IPS-15b (cell line): Measurements from ENCODE around the gene LDLR.
"Not testable (repeated sequence)": the region's sequence is repeated elsewhere in the genome, so short reads cannot be mapped to it uniquely, and the experiment has no call there.

Source experiments
- H3K27me3 ChIP-seq: one replicate; pipeline ENCODE4 v1.6.1; 2013; ENCODE audit warnings: low read length; ENCODE audit not compliant: control insufficient read depth, insufficient read depth
- H3K36me3 ChIP-seq: one replicate; pipeline ENCODE4 v1.6.1; 2013; ENCODE audit warnings: low read length; ENCODE audit not compliant: control insufficient read depth, insufficient read depth
- H3K4me1 ChIP-seq: one replicate; pipeline ENCODE4 v1.6.1; 2013; ENCODE audit warnings: mild to moderate bottlenecking, low read length; ENCODE audit not compliant: control insufficient read depth, insufficient read depth
- H3K4me3 ChIP-seq: one replicate; pipeline ENCODE4 v1.5.1; 2013; ENCODE audit warnings: low read depth, low read length
- H3K9ac ChIP-seq: one replicate; pipeline ENCODE4 v1.6.1; 2013; ENCODE audit warnings: low read depth, mild to moderate bottlenecking, low read length
- H3K9me3 ChIP-seq: one replicate; pipeline ENCODE4 v1.6.1; 2013; ENCODE audit warnings: mild to moderate bottlenecking, low read length; ENCODE audit not compliant: control insufficient read depth, insufficient read depth

Gene LDLR

DNA sequence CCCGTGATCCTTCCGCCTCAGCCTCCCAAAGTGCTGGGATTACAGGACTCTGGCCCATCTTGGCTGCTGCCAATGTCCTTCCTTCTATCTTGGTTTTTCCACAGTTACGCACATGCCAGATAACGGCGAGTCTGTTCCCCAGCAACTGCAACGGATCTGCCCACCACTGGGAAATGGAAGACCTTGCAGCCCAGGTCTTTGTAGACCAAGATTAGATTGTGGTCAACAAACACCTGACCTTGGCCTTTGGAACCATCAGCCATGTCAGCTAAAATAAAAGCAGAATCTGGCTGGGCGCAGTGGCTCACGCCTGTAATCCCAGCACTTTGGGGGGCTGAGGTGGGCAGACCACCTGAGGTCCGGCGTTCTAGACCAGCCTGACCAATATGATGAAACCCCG, 10.4 kb upstream of the LDLR start:
- H3K27me3 ChIP-seq = no peaks in the 10 kb centered on the region
- no peaks in the 10 kb centered on the region for H3K4me1 ChIP-seq
- H3K36me3 ChIP-seq = no peaks in the 10 kb centered on the region
- H3K9ac ChIP-seq = no peak overlapping the region
- no peak overlapping the region for H3K4me3 ChIP-seq
- H3K9me3 ChIP-seq = no peaks in the 10 kb centered on the region

GRCh38 chr19:11079999-11080398, 9.3 kb upstream of the LDLR start:
- Histone ChIP-seq H3K4me3 (no peak overlapping the region), H3K4me1 (no peaks in the 10 kb centered on the region), H3K36me3 (no peaks in the 10 kb centered on the region), H3K9ac (no peak overlapping the region), H3K9me3 (no peaks in the 10 kb centered on the region), H3K27me3 (no peaks in the 10 kb centered on the region)

- Histone ChIP-seq H3K36me3 (peaks cover 5% of the 10 kb centered on the region), H3K4me3 (peak overlapping the region; percentile 84), H3K9ac (no peak overlapping the region), H3K9me3 (no peaks in the 10 kb centered on the region), H3K27me3 (no peaks in the 10 kb centered on the region), H3K4me1 (peaks cover 11% of the 10 kb centered on the region)
Observed at GRCh38 chr19:11087870-11088505, 1.3 kb upstream of the LDLR start.

GRCh38 chr19:11088506-11089253, 583 bp upstream of the LDLR start:
- Histone ChIP-seq H3K27me3 (no peaks in the 10 kb centered on the region), H3K36me3 (peaks cover 9% of the 10 kb centered on the region), H3K4me3 (peak overlapping the region; percentile 84), H3K9ac (peak overlapping the region; percentile 66), H3K4me1 (peaks cover 11% of the 10 kb centered on the region), H3K9me3 (no peaks in the 10 kb centered on the region)

DNA sequence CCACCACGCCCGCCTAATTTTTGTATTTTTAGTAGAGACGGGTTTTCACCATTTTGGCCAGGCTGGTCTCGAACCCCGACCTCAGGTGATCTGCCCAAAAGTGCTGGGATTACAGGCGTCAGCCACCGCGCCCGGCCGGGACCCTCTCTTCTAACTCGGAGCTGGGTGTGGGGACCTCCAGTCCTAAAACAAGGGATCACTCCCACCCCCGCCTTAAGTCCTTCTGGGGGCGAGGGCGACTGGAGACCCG, 676 bp downstream of the LDLR start:
- not testable (repeated sequence) for H3K27me3 ChIP-seq, H3K9me3 ChIP-seq
- peaks cover 10% of the 10 kb centered on the region for H3K36me3 ChIP-seq
- H3K4me1 ChIP-seq = peaks cover 14% of the 10 kb centered on the region
- peak overlapping the region; percentile 84 for H3K4me3 ChIP-seq
- H3K9ac ChIP-seq = peak overlapping the region; percentile 88

DNA sequence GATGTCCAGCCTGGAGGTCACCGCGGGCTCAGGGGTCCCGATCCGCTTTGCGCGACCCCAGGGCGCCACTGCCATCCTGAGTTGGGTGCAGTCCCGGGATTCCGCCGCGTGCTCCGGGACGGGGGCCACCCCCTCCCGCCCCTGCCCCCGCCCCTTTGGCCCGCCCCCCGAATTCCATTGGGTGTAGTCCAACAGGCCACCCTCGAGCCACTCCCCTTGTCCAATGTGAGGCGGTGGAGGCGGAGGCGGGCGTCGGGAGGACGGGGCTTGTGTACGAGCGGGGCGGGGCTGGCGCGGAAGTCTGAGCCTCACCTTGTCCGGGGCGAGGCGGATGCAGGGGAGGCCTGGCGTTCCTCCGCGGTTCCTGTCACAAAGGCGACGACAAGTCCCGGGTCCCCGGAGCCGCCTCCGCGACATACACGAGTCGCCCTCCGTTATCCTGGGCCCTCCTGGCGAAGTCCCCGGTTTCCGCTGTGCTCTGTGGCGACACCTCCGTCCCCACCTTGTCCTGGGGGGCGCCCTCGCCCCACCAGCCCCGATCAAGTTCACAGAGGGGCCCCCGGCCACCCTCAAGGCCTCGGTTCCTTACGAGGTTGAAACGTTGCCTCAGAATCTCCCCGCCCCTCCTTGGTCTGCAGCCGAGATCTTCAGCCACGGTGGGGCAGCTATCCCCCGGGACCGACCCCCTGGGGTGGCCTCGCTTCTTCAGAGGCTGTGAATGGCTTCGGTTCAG, 1.2 kb downstream of the LDLR start:
- H3K27me3 ChIP-seq = no peaks in the 10 kb centered on the region
- H3K36me3 ChIP-seq = peaks cover 11% of the 10 kb centered on the region
- H3K4me3 ChIP-seq = peak overlapping the region; percentile 93
- peaks cover 14% of the 10 kb centered on the region for H3K4me1 ChIP-seq
- H3K9ac ChIP-seq = peak overlapping the region; percentile 88
- no peaks in the 10 kb centered on the region for H3K9me3 ChIP-seq

GRCh38 chr19:11090997-11091702, 1.9 kb downstream of the LDLR start:
- Histone ChIP-seq H3K36me3 (peaks cover 19% of the 10 kb centered on the region), H3K4me1 (peaks cover 14% of the 10 kb centered on the region), H3K4me3 (peak overlapping the region; percentile 93), H3K9me3 (no peaks in the 10 kb centered on the region), H3K27me3 (no peaks in the 10 kb centered on the region), H3K9ac (peak overlapping the region; percentile 88)

DNA sequence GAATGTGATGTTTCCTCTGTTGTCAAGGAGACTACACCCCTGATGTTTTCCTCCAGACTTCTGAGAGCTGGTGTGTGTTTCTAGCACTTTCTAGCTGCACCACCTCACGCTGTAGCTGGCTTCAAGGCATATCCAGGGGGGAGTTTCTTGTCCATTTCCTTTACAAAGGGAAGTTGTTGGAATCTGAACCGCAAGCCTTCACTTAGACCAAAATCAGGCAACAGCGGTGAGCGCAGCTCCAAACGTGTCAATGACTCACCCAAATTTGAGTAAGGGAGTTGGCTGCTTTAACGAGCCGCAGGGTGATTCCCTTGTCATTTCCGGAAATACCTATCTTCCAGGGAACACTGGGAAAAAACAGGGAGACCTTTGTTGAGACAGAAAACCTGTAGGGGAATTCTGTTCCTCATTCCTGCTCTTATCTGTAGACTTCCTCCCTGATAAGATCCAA, 2.5 kb downstream of the LDLR start:
- Histone ChIP-seq H3K9me3 (no peaks in the 10 kb centered on the region), H3K36me3 (peaks cover 19% of the 10 kb centered on the region), H3K9ac (no peak overlapping the region), H3K27me3 (no peaks in the 10 kb centered on the region), H3K4me3 (peak overlapping the region; percentile 93), H3K4me1 (peaks cover 14% of the 10 kb centered on the region)

DNA sequence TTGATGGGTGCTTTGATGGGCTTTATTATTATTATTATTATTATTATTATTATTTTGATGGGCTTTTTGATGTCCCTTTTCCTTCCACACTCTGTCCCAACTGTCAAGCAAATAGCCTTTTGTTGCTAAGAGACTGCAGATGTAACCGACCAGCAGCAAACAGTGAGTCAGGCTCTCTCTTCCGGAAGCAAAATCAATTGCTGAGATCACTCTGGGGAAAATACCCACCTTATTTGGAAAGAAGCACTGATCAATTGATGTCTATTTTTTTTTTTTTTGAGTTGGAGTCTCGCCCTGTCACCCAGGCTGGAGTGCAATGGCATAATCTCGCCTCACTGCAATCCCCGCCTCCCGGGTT, 2.9 kb downstream of the LDLR start:
- Histone ChIP-seq H3K9me3 (no peaks in the 10 kb centered on the region), H3K36me3 (peaks cover 19% of the 10 kb centered on the region), H3K9ac (no peak overlapping the region), H3K27me3 (no peaks in the 10 kb centered on the region), H3K4me3 (no peak overlapping the region), H3K4me1 (peaks cover 14% of the 10 kb centered on the region)

DNA sequence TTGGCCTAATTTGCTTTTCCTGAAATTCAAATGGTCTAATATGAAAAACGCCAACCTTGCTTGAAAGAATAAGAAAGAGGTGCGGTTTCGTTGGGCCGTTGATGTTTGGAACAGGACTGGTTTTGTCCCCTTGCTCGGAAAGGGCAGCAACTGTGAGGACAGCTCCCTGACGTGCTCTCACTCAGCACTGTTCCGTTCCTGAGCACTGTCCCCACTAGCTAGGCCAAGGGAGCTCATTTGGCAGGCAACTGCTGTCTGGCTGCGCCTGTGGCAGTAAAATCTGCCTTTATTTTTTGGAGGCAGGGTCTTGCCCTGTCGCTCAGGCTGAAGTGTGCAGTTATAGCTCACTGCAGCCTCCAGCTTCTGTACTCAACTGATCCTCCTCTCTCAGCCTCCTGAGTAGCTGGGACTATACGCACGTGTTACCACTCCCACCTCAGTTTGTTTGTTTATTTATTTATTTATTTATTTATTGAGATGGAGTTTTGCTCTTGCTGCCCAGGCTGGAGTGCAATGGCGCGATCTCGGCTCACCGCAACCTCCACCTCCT, 4.5 kb downstream of the LDLR start:
- peaks cover 19% of the 10 kb centered on the region for H3K36me3 ChIP-seq
- H3K4me1 ChIP-seq = peaks cover 8% of the 10 kb centered on the region
- no peaks in the 10 kb centered on the region for H3K9me3 ChIP-seq
- H3K4me3 ChIP-seq = no peak overlapping the region
- H3K9ac ChIP-seq = no peak overlapping the region
- no peaks in the 10 kb centered on the region for H3K27me3 ChIP-seq

GRCh38 chr19:11094520-11094894, 5.2 kb downstream of the LDLR start:
- H3K9me3 ChIP-seq = no peaks in the 10 kb centered on the region
- peaks cover 19% of the 10 kb centered on the region for H3K36me3 ChIP-seq
- peaks cover 6% of the 10 kb centered on the region for H3K4me1 ChIP-seq
- no peaks in the 10 kb centered on the region for H3K27me3 ChIP-seq
- no peak overlapping the region for H3K4me3 ChIP-seq
- H3K9ac ChIP-seq = no peak overlapping the region
